ENCODE results near the gene ALDH5A1. TPM values are rescaled to one million over a fixed set of nuclear protein-coding genes. Genes with fewer than 3 reads are reported as not detected.

Gene ALDH5A1
- total RNA-seq, 1 donor from 2014 or later, result 6.6 TPM

- DNase-seq (ENCODE audit: extremely low spot score, unreplicated experiment), result no peak
- Mint-ChIP-seq H3K9me3 (ENCODE audit: unreplicated experiment) (no peaks in the 10 kb centered on the region), H3K4me1 (ENCODE audit: unreplicated experiment) (peaks cover 15% of the 10 kb centered on the region), H3K27me3 (ENCODE audit: unreplicated experiment) (no peaks in the 10 kb centered on the region), H3K27ac (ENCODE audit: unreplicated experiment) (no peak overlapping the region), H3K36me3 (ENCODE audit: unreplicated experiment) (peaks cover 18% of the 10 kb centered on the region), H3K4me3 (ENCODE audit: unreplicated experiment) (no peak overlapping the region)
- TF ChIP-seq CTCF (IDR thresholded peaks at IDR 0.05), result no peak
These were observed 40.4 kb downstream of the ALDH5A1 start for GRCh38 chr6:24535210-24535609.

- Mint-ChIP-seq H3K27ac (ENCODE audit: unreplicated experiment) (no peak overlapping the region), H3K27me3 (ENCODE audit: unreplicated experiment) (no peaks in the 10 kb centered on the region), H3K9me3 (ENCODE audit: unreplicated experiment) (no peaks in the 10 kb centered on the region), H3K36me3 (ENCODE audit: unreplicated experiment) (peaks cover 15% of the 10 kb centered on the region), H3K4me3 (ENCODE audit: unreplicated experiment) (no peak overlapping the region), H3K4me1 (ENCODE audit: unreplicated experiment) (peaks cover 15% of the 10 kb centered on the region)
- DNase-seq (ENCODE audit: extremely low spot score, unreplicated experiment), result no peak
- no peak for TF ChIP-seq CTCF (IDR thresholded peaks at IDR 0.05)
These were observed 41.7 kb downstream of the ALDH5A1 start for GRCh38 chr6:24536466-24536865.

- Mint-ChIP-seq H3K27ac (ENCODE audit: unreplicated experiment) (no peak overlapping the region), H3K27me3 (ENCODE audit: unreplicated experiment) (no peaks in the 10 kb centered on the region), H3K36me3 (ENCODE audit: unreplicated experiment) (peaks cover 14% of the 10 kb centered on the region), H3K4me1 (ENCODE audit: unreplicated experiment) (peaks cover 15% of the 10 kb centered on the region), H3K4me3 (ENCODE audit: unreplicated experiment) (no peak overlapping the region), H3K9me3 (ENCODE audit: unreplicated experiment) (no peaks in the 10 kb centered on the region)
- DNase-seq (ENCODE audit: extremely low spot score, unreplicated experiment), result no peak
- TF ChIP-seq CTCF (IDR thresholded peaks at IDR 0.05), result no peak
These were observed 42.4 kb downstream of the ALDH5A1 start for GRCh38 chr6:24537082-24537699.

- H3K4me1 Mint-ChIP-seq (ENCODE audit: unreplicated experiment), result peaks cover 15% of the 10 kb centered on the region
- TF ChIP-seq CTCF (IDR thresholded peaks at IDR 0.05), result no peak
- no peaks in the 10 kb centered on the region for H3K9me3 Mint-ChIP-seq (ENCODE audit: unreplicated experiment)
- no peak for DNase-seq (ENCODE audit: extremely low spot score, unreplicated experiment)
- H3K27ac Mint-ChIP-seq (ENCODE audit: unreplicated experiment), result no peak overlapping the region
- H3K4me3 Mint-ChIP-seq (ENCODE audit: unreplicated experiment), result no peak overlapping the region
- H3K27me3 Mint-ChIP-seq (ENCODE audit: unreplicated experiment), result no peaks in the 10 kb centered on the region
- H3K36me3 Mint-ChIP-seq (ENCODE audit: unreplicated experiment), result peaks cover 12% of the 10 kb centered on the region
These were observed 43.1 kb downstream of the ALDH5A1 start for GRCh38 chr6:24537771-24538385.

GRCh38 chr6:24539416-24539815, 44.6 kb downstream of the ALDH5A1 start:
- no peak for DNase-seq (ENCODE audit: extremely low spot score, unreplicated experiment)
- Mint-ChIP-seq H3K4me3 (ENCODE audit: unreplicated experiment) (no peak overlapping the region), H3K27ac (ENCODE audit: unreplicated experiment) (no peak overlapping the region), H3K36me3 (ENCODE audit: unreplicated experiment) (peaks cover 4% of the 10 kb centered on the region), H3K27me3 (ENCODE audit: unreplicated experiment) (no peaks in the 10 kb centered on the region), H3K4me1 (ENCODE audit: unreplicated experiment) (peaks cover 15% of the 10 kb centered on the region), H3K9me3 (ENCODE audit: unreplicated experiment) (no peaks in the 10 kb centered on the region)
- no peak for TF ChIP-seq CTCF (IDR thresholded peaks at IDR 0.05)
